ENCODE measurements around the gene CSPG5. TPM values are rescaled to one million over a fixed set of nuclear protein-coding genes. Genes with fewer than 3 reads are reported as not detected.
A peak's percentile ranks its signal among the peaks of the same experiment; 100 is the strongest.

CSPG5 gene
- total RNA-seq, 1 donor from 2014 or later = 2.2 TPM

GRCh38 chr3:47517937-47518336, 60.7 kb downstream of the CSPG5 start:
- no peak overlapping the region for H3K4me3 ChIP-seq (ENCODE audit: low read depth, low read length)
- no peak for DNase-seq (ENCODE audit: low read depth)
- TF ChIP-seq, protein P1, sequence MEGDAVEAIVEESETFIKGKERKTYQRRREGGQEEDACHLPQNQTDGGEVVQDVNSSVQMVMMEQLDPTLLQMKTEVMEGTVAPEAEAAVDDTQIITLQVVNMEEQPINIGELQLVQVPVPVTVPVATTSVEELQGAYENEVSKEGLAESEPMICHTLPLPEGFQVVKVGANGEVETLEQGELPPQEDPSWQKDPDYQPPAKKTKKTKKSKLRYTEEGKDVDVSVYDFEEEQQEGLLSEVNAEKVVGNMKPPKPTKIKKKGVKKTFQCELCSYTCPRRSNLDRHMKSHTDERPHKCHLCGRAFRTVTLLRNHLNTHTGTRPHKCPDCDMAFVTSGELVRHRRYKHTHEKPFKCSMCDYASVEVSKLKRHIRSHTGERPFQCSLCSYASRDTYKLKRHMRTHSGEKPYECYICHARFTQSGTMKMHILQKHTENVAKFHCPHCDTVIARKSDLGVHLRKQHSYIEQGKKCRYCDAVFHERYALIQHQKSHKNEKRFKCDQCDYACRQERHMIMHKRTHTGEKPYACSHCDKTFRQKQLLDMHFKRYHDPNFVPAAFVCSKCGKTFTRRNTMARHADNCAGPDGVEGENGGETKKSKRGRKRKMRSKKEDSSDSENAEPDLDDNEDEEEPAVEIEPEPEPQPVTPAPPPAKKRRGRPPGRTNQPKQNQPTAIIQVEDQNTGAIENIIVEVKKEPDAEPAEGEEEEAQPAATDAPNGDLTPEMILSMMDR (conservative IDR thresholded peaks at IDR 0.05; ENCODE audit: low read depth, low read length) = no peak

- H3K4me3 ChIP-seq (ENCODE audit: low read depth, low read length) = no peak overlapping the region
- no peak for DNase-seq (ENCODE audit: low read depth)
- TF ChIP-seq, protein P1 (conservative IDR thresholded peaks at IDR 0.05; ENCODE audit: low read depth, low read length) = no peak
Observed at GRCh38 chr3:47515864-47516319, 62.8 kb downstream of the CSPG5 start.

DNA sequence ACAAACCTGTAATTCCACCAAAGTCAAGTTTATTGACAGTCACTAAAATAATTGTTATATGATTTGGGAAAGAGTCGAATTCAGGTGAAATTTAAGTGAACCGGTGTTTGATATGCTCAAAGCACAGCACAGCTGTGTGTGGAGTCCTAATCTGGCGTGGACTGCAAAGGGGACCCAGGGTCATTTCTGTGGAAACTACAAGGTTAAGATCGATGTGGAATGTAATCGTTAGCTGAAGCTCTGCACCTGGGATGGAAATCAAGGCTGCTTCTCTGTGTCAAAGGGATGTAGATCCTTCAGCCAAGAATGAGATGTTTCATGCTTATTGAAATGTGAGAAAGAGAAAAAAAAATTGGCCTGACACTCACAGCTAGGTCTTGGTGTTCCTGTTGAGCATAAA, 63.6 kb downstream of the CSPG5 start:
- no peak for DNase-seq (ENCODE audit: low read depth)
- TF ChIP-seq, protein P1 (conservative IDR thresholded peaks at IDR 0.05; ENCODE audit: low read depth, low read length) = no peak
- H3K4me3 ChIP-seq (ENCODE audit: low read depth, low read length) = no peak overlapping the region

- no peak for DNase-seq (ENCODE audit: low read depth)
- TF ChIP-seq, protein P1 (conservative IDR thresholded peaks at IDR 0.05; ENCODE audit: low read depth, low read length) = peak; percentile 53
Observed at GRCh38 chr3:47513125-47513929, 65.3 kb downstream of the CSPG5 start, which contains the start of gene ELP6. TSS of gene ELP6 (minus strand) at chr3:47513712. CDS start at chr3:47513590, 122 bp downstream.

GRCh38 chr3:47512416-47513124, 66.1 kb downstream of the CSPG5 start:
- TF ChIP-seq, protein P1 (conservative IDR thresholded peaks at IDR 0.05; ENCODE audit: low read depth, low read length) = no peak
- peak overlapping the region; percentile 89 for H3K4me3 ChIP-seq (ENCODE audit: low read depth, low read length)
- DNase-seq (ENCODE audit: low read depth) = no peak

More at GRCh38 chr3:47513125-47513929, 65.3 kb downstream of the CSPG5 start, which contains the start of gene ELP6:
- H3K4me3 ChIP-seq (ENCODE audit: low read depth, low read length) = peak within 1 kb of the TSS; percentile 89

Other genes starting within 250 kb of the CSPG5 start
- gene PTPN23, start 197.8 kb downstream of the CSPG5 start, total RNA-seq = 14.2 and 15.0 TPM in 2 replicates
- 52.8 and 61.7 TPM in 2 replicates for gene SCAP, start 102.9 kb downstream of the CSPG5 start, total RNA-seq
- gene ELP6, start 65.2 kb downstream of the CSPG5 start, total RNA-seq = 37.1 and 49.3 TPM in 2 replicates
- gene SMARCC1, start 203.0 kb upstream of the CSPG5 start, total RNA-seq = 73.4 and 76.7 TPM in 2 replicates
- gene DHX30, start 224.3 kb upstream of the CSPG5 start, total RNA-seq = 64.1 and 102 TPM in 2 replicates